Endothelial cell of umbilical vein (primary cell): ENCODE measurements around the gene NINJ2. TPM values are rescaled to one million over a fixed set of nuclear protein-coding genes. Genes with fewer than 3 reads are reported as not detected.

ENCODE experiments used
- BruUV-seq: library from RNA; stranded (reverse); fragments of 400-500 nt; replicated peaks from 2 replicates; lab custom pipeline; 2021; lab: Mats Ljungman, UMichigan
- CTCF ChIA-PET: fragments of 300-600, 350-600 bp; sonication (Branson Sonifier 250); formaldehyde crosslinking; loops from one replicate; lab custom pipeline; 2021; ENCODE audit warnings: antibody characterized with exemption, inconsistent platforms; lab: Charles Lee
- POLR2A ChIA-PET: fragments of 300-600, 350-600 bp; sonication (Branson Sonifier 250); formaldehyde crosslinking; loops from one replicate; lab custom pipeline; 2021; ENCODE audit warnings: antibody characterized with exemption, inconsistent platforms; lab: Charles Lee
- DNase-seq: peaks from one replicate; pipeline ENCODE4 v3.0.0-alpha.2; 2011; ENCODE audit warnings: low read depth, low spot score
- FAIRE-seq: peaks from 2 replicates; lab custom pipeline; 2011; peaks lifted over from hg19 to GRCh38; lab: Jason Lieb, UNC
- H2AFZ ChIP-seq: 2 replicates; pipeline ENCODE4 v1.6.0; 2012; ENCODE audit warnings: low read depth, low read length, control low read depth, inconsistent platforms
- H3K27ac ChIP-seq: 2 replicates; pipeline ENCODE4 v1.5.1; 2011; ENCODE audit warnings: low read depth, mild to moderate bottlenecking, control low read depth, low read length, moderate library complexity; ENCODE audit not compliant: insufficient read depth
- H3K27me3 ChIP-seq, 2 experiments: 2 replicates each; pipeline versions ENCODE4 v1.6.0 to v1.6.1; 2011; ENCODE audit warnings: low read length in 2 of 2, mixed read lengths in 1 of 2; ENCODE audit not compliant: control insufficient read depth in 2 of 2, insufficient read depth in 2 of 2
- H3K36me3 ChIP-seq, 2 experiments: 2 replicates in 1 of 2; 3 replicates in 1 of 2; pipeline ENCODE4 v1.5.1; 2011; ENCODE audit warnings: low read length in 2 of 2, mild to moderate bottlenecking in 1 of 2, moderate library complexity in 1 of 2; ENCODE audit not compliant: control insufficient read depth in 2 of 2, insufficient read depth in 2 of 2; ENCODE audit errors: extremely low read depth in 1 of 2
- H3K4me1 ChIP-seq: 3 replicates; pipeline ENCODE4 v1.5.1; 2011; ENCODE audit warnings: mild to moderate bottlenecking, low read length; ENCODE audit not compliant: control insufficient read depth, insufficient read depth; ENCODE audit errors: extremely low read depth
- H3K4me2 ChIP-seq: 2 replicates; pipeline ENCODE4 v1.6.1; 2011; ENCODE audit warnings: low read length, control low read depth, mixed read lengths; ENCODE audit not compliant: insufficient read depth
- H3K4me3 ChIP-seq, 3 experiments: fragments of 200-600 bp in 1 of 3; sonication (generic), shearing (Covaris generic) in 1 of 3; replicated peaks in 1 of 3; 2 replicates each; pipeline ENCODE4 v1.5.1; 2011 to 2016; ENCODE audit warnings: control low read depth in 3 of 3, low read length in 3 of 3, mild to moderate bottlenecking in 2 of 3, inconsistent platforms in 1 of 3, low read depth in 1 of 3, moderate library complexity in 1 of 3; ENCODE audit not compliant: insufficient read depth in 1 of 3
- H3K79me2 ChIP-seq: 2 replicates; pipeline ENCODE4 v1.6.0; 2012; ENCODE audit warnings: low read length, inconsistent platforms; ENCODE audit not compliant: control insufficient read depth, insufficient read depth
- H3K9ac ChIP-seq: replicated peaks from 2 replicates; pipeline ENCODE3; 2011; ENCODE audit warnings: low read length, control low read depth; ENCODE audit not compliant: insufficient read depth; ENCODE audit errors: extremely low read depth
- H3K9me1 ChIP-seq: replicated peaks from 3 replicates; pipeline ENCODE4 v1.6.0; 2011; ENCODE audit warnings: mild to moderate bottlenecking, low read length; ENCODE audit not compliant: control insufficient read depth, insufficient read depth; ENCODE audit errors: extremely low read depth
- H3K9me3 ChIP-seq: replicated peaks from 2 replicates; pipeline ENCODE4 v1.5.1; 2012; ENCODE audit warnings: low read length, inconsistent platforms; ENCODE audit not compliant: control insufficient read depth, insufficient read depth
- H4K20me1 ChIP-seq: replicated peaks from 2 replicates; pipeline ENCODE3; 2011; ENCODE audit warnings: mild to moderate bottlenecking, low read length; ENCODE audit not compliant: control insufficient read depth, insufficient read depth; ENCODE audit errors: extremely low read depth
- EZH2 ChIP-seq: IDR thresholded peaks from 2 replicates; pipeline ENCODE4 v1.6.1; 2012; ENCODE audit warnings: borderline replicate concordance, low read depth, mild to moderate bottlenecking, moderate library complexity, low read length, inconsistent platforms; ENCODE audit not compliant: severe bottlenecking
- FOS ChIP-seq: IDR thresholded peaks from 2 replicates; pipeline ENCODE4 v1.6.1; 2011; ENCODE audit warnings: mild to moderate bottlenecking, low read length, moderate library complexity, borderline replicate concordance; ENCODE audit not compliant: insufficient read depth
- GATA2 ChIP-seq: IDR thresholded peaks from 2 replicates; pipeline ENCODE4 v1.7.0; 2011; ENCODE audit warnings: low read depth, mild to moderate bottlenecking, moderate library complexity, mixed read lengths, low read length; ENCODE audit not compliant: insufficient read length, insufficient read depth
- JUN ChIP-seq: IDR thresholded peaks from 2 replicates; pipeline ENCODE4 v1.6.1; 2011; ENCODE audit warnings: borderline replicate concordance, low read depth; ENCODE audit not compliant: insufficient read length, insufficient read depth
- MAX ChIP-seq: IDR thresholded peaks from 2 replicates; pipeline ENCODE4 v1.6.1; 2011; ENCODE audit not compliant: insufficient read depth, insufficient read length
- MYC ChIP-seq: IDR thresholded peaks from one replicate; pipeline ENCODE4 v1.6.1; 2011; ENCODE audit warnings: mild to moderate bottlenecking, low read depth, low read length
- POLR2A ChIP-seq: IDR thresholded peaks from 2 replicates; pipeline ENCODE4 v1.6.1; 2012; ENCODE audit warnings: low read depth, mild to moderate bottlenecking, control low read depth, low read length
- POLR2AphosphoS5 ChIP-seq: IDR thresholded peaks from 2 replicates; pipeline ENCODE4 v1.6.1; 2012; ENCODE audit warnings: low read depth, mild to moderate bottlenecking, control low read depth, low read length, moderate library complexity; ENCODE audit not compliant: insufficient read depth
- dilution Hi-C: fragments of 300-500 bp; cut with MboI; formaldehyde crosslinking; loops from one replicate; pipeline ENCODE4 v1.15.0; 2019; ENCODE audit warnings: low sequenced_read_pairs; ENCODE audit not compliant: extremely low pct_ligation_motif_present
- intact Hi-C: fragments of 100-400 bp; cut with micrococcal nuclease; formaldehyde crosslinking; loops from one replicate; pipeline ENCODE4 v1.10.0; 2022
- polyA plus RNA-seq, 4 experiments: library from polyadenylated mRNA; depleted of rRNA in 3 of 4; stranded (reverse) in 3 of 4; unstranded in 1 of 4; fragments of >200 nt; gene quantifications; 2 replicates each; pipeline versions ENCODE4 v1.2.1 to v1.2.3, GENCODE V29; 2011 to 2012; ENCODE audit warnings: missing spikeins in 1 of 4
- total RNA-seq: library from RNA; stranded (reverse); gene quantifications from 2 replicates; pipeline ENCODE4 v1.2.3, GENCODE V29; 2021
- TF ChIP-seq, protein P1 (sequence below), 2 donors: IDR thresholded peaks; 1 replicate in 1 of 2; 2 replicates in 1 of 2; pipeline ENCODE4 v1.5.1; 2011; ENCODE audit warnings: low read length in 2 of 2, mild to moderate bottlenecking in 2 of 2, moderate library complexity in 2 of 2, control low read depth in 1 of 2, inconsistent platforms in 1 of 2, low read depth in 1 of 2; ENCODE audit not compliant: insufficient read depth in 1 of 2; ENCODE audit errors: extremely low read depth in 1 of 2

NINJ2 gene
- total and polyA plus RNA-seq, 2 donors (not counting 3 experiments of a cell fraction or from before 2014, with no cell fraction given), result 0.75 to 4.4 TPM

DNA sequence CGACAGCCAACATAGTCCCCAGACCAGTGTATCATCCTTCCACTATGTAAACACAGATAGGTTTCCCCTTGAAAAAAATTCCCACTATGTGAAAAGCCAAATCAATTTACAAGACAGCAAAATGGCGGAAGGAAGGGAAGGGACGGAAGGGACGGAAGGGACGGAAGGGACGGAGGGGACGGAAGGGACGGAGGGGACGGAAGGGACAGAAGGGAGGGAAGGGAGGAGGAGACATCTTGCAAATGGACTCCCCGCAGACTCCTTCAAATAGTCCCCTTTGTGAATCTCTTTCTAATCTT is 75.3 kb downstream of the NINJ2 start:
- BruUV-seq, result no TSS peak

More for the DNA sequence above, 75.3 kb downstream of the NINJ2 start:
- Histone ChIP-seq H3K36me3 (no peaks in the 10 kb centered on the region), H3K9ac (no peak overlapping the region), H3K9me3 (no peaks in the 10 kb centered on the region), H4K20me1 (no peaks in the 10 kb centered on the region), H3K27me3 (peaks cover 0 to 2% of the 10 kb centered on the region in 2 experiments), H3K4me1 (no peaks in the 10 kb centered on the region), H3K27ac (no peak overlapping the region), H2AFZ (no peak overlapping the region), H3K4me3 (no peak overlapping the region), H3K4me2 (no peak overlapping the region), H3K9me1 (no peaks in the 10 kb centered on the region), H3K79me2 (no peaks in the 10 kb centered on the region)
- dilution Hi-C loops (no loop called here), intact Hi-C loops (no loop called here)
- ChIA-PET POLR2A (no interaction called here), CTCF (no interaction called here)
- DNase-seq (no peak), FAIRE-seq (no peak)
- TF ChIP-seq FOS (no peak), POLR2A (no peak), GATA2 (no peak), JUN (no peak), POLR2AphosphoS5 (no peak), MYC (no peak), MAX (no peak), EZH2 (no peak)
- TF ChIP-seq, protein P1, sequence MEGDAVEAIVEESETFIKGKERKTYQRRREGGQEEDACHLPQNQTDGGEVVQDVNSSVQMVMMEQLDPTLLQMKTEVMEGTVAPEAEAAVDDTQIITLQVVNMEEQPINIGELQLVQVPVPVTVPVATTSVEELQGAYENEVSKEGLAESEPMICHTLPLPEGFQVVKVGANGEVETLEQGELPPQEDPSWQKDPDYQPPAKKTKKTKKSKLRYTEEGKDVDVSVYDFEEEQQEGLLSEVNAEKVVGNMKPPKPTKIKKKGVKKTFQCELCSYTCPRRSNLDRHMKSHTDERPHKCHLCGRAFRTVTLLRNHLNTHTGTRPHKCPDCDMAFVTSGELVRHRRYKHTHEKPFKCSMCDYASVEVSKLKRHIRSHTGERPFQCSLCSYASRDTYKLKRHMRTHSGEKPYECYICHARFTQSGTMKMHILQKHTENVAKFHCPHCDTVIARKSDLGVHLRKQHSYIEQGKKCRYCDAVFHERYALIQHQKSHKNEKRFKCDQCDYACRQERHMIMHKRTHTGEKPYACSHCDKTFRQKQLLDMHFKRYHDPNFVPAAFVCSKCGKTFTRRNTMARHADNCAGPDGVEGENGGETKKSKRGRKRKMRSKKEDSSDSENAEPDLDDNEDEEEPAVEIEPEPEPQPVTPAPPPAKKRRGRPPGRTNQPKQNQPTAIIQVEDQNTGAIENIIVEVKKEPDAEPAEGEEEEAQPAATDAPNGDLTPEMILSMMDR (IDR thresholded peaks at IDR 0.05; ENCODE audit: extremely low read depth in 1 of 2, insufficient read depth in 1 of 2, low read depth in 1 of 2, low read length in 2 of 2), result no peak
